GM18867 (cell line): Measurements from ENCODE around the gene SUMO2.
"Not testable (repeated sequence)": the region's sequence is repeated elsewhere in the genome, so short reads cannot be mapped to it uniquely, and the experiment has no call there.

Experiments used
- ATAC-seq: cut with Tn5 transposase; IDR thresholded peaks from one replicate; pipeline ENCODE4 v1.9.1; 2021; ENCODE audit warnings: mild to moderate bottlenecking, moderate library complexity; ENCODE audit not compliant: unreplicated experiment

SUMO2 gene

GRCh38 chr17:75146592-75146991 lies 36.2 kb downstream of the SUMO2 start:
- no peak for ATAC-seq

- ATAC-seq = no peak
Measured at GRCh38 chr17:75144816-75145512, 37.8 kb downstream of the SUMO2 start.

DNA sequence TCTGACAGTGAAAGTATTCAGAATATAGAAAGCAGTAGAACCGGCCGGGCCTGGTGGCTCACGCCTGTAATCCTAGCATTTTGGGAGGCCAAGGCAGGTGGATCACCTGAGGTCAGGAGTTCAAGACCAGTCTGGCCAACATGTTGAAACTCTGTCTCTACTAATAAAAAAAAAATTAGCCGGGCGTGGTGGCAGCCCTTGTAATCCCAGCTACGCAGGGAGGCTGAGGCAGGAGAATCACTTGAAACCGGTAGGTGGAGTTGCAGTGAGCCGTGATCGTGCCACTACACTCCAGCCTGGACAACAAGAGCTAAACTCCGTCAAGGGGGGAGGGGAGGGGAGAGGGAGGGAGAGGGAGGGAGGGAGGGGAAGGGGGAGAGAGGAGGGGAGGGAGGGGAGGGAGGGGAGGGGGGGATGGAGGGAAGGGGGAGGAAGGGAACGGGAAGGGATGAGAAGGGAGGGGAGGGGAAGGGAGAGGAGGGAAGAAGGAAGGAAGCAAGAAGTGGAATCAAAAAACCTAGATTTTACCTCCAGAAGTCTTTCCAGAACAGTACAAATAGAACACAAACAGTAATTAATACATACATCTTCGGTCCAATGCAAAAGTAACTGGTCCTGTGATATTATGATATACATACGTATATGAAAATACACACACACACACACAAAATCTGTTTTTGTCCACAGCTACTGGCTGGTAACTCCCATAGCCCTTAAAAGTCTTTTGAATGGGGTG lies 40.4 kb downstream of the SUMO2 start:
- ATAC-seq = no peak

DNA sequence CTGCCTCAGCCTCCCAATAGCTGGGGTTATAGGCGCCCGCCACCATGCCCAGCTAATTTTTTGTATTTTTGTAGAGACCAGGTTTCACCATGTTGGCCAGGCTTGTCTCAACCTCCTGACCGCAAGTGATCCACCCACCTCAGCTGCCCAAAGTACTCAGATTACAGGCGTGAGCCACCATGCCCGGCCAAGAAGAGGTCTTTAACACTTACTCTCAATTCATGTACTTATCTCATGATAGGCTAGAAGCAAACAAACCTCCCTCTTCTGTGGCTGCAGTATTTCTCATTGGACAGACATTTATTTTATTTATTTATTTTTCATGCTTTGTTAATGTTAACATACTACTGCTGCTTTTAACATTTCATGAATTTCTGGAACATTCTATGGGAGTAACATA lies 44.2 kb downstream of the SUMO2 start:
- ATAC-seq = no peak

GRCh38 chr17:75137762-75138161 lies 45.0 kb downstream of the SUMO2 start:
- ATAC-seq = not testable (repeated sequence)

- ATAC-seq = no peak
Measured at GRCh38 chr17:75135946-75136345, 46.8 kb downstream of the SUMO2 start.

DNA sequence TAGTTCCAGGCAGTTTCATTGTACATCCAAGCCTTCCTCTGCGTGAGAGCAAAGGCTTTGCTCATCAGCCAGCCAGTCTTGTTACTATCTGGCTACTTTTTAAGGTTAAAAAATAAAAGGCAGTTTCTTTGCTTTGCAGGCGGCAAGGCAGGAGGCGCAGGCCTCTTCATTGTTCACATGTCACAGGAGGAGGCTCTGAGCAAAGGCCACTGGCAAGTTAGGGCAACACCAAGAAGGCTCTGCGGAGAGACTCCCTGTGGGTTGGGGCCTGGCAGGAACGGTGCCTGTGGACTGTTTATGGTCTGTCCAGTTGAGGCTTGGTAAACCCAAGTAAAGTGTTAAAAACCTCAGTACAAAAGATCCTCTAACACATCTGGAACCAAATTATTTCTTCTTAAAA lies 47.3 kb downstream of the SUMO2 start:
- no peak for ATAC-seq

DNA sequence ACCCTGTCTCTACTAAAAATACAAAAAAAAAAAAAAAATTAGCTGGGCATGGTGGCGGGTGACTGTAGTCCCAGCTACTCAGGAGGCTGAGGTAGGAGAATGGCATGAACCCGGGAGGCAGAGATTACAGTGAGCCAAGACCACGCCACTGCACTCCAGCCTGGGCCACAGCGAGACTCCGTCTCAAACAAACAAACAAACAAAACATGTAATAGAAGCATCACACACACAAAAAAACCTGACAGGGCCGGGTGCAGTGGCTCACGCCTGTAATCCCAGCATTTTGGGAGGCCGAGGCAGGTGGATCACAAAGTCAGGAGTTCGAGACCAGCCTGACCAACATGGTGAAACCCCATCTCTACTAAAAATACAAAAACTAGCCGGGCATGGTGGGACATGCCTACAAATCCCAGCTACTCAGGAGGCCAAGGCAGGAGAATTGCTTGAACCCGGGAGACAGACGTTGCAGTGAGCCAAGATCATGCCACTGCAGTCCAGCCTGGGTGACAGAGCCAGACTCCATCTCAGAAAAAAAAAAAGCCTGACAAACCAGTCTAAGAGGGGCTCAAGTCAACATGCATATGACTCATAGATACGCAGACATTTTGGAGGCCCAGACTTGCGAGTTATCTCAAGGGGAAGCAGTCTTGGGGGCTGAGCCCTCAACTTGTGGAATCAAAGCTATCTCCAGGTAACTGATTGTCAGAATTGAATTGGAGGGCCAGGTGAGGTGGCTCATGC lies 49.0 kb downstream of the SUMO2 start:
- not testable (repeated sequence) for ATAC-seq

GRCh38 chr17:75133001-75133400 lies 49.8 kb downstream of the SUMO2 start:
- no peak for ATAC-seq

DNA sequence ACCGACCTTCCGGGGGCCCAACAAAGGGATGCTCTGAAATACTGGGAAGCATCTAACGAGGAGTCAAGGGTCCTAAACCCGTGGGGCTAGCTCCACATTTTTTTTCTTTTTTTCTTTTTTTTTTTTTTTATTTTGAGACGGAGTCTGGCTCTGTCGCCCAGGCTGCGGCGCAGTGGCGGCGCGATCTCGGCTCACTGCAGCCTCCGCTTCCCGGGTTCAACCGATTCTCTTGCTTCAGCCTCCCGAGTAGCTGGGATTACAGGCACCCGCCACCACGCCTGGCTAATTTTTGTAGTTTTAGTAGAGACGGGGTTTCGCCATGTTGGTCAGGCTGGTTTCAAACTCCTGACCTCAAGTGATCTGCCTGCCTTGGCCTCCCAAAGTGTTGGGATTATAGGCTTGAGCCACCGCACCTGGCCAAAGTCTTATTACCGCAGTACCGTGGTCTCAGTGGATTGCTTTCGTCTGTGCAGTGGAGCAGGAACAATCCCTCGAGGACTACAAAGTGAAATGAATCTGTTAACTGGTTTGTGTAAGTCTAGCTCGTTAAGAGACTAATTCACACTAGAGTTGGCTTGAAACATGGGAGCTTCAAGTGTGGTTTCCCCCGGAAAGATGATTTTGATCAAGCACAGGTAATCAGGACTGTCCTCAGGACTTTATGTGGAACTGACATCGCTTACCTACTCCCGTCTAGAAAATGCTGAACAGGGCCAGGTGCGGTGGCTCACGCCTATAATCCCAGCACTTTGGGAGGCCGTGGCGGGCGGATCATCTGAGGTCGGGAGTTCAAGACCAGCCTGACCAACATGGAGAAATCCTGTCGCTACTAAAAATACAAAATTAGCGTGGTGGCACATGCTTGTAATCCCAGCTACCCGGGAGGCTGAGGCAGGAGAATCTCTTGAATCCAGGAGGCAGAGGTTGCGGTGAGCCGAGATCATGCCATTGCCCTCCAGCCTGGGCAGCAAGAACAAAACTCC lies 50.5 kb downstream of the SUMO2 start:
- ATAC-seq = not testable (repeated sequence)

DNA sequence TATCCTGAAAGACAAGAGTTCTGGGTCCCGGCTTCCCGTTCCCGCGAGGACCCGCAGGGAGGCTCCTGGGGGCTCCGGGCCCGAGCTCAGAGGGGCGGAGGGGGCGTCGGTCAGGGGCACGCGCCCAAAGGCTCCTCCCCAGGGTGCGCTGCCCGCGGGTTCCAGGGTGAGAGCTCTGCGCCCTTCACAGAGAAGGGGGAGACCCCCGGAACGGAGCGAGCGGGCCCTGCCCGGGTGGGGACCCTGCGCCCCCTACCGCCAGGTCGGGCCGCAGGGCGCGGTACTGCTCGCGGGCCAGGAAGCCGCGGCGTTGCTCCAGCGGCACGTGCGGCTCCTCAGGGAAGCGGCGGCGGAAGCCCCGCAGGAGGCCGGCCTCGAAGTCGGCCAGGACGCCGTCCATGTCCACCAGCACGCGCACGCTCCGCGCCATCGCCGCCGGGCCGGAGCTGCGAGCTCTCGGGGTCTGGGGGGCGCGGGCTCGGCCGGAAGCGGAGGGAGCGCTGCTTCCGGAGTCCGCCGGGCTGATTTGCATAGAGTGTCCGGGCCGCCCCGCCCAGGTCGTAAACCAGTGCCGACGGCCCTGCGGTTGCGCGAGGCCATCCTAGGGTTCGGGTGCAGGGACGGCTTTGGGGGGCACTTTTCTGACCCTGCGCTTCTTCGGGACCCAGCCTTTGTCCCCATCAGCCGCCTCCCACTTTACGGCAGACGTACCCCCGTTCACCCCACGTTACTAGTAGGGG lies 51.3 kb downstream of the SUMO2 start, which contains the start of gene NT5C:
Gene NT5C, minus strand, starts transcription at position 465 of the 740 bp plus-strand sequence. Its CDS starts 35 bp downstream, at position 430.
- ATAC-seq = peak; percentile 82

DNA sequence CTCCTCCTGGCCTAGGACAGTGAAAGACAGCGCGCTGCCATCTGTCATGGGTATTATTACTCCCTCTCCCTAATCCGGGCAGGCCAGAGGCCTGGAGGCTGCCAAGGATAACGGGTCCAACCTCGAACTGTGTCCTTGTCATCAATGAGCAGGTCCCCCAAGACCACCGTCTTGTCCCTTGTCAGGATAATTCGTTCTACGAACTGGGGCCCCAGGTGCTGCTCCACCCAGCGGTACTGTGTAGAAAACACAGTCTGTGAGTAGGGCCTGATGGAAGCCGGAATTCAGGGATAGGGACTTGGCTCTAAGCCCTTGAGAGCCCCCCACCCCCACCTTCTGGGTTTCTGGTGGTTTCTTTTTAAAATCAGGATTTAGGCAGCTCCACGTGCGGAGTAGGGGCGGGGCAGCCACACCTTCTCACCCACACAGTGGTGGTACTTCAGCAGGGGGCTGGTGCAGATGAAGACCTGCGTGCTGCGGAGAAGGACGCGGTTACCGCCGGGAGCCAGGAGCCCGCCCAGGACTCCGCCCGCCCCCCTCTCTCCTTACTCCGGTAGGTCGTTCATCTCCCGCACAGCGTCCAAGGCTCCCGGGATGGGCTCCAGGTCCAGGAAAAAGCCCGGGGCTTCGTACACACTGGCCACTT lies 52.0 kb downstream of the SUMO2 start:
- no peak for ATAC-seq

DNA sequence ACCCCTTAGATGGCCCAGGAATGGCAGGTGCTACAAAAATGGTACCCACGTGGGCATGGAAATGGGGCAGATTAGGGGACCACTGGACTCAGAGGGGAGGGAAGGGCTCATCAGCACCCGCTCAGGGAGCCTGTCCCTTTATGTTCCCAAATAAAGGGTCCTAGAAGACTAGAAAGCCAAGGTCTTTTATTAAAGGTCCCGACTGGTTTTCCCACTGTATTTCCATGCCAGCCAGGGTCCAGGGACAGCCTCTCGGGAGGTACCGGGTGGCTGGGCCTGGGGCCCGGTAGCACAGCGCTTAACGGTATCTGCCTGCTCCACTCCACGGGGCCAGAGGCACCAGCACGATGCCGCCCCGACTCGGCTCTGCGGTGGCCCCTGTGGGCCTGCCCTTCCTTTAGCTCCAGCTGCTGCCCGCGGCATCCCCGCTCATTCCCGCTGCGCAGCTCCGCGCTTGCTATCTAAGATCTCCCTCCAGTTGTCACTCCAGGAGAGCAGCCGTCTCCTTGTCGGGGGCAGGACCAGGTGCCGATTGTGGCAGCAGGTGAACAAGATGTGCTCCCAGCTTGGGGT lies 52.6 kb downstream of the SUMO2 start:
- ATAC-seq = no peak

DNA sequence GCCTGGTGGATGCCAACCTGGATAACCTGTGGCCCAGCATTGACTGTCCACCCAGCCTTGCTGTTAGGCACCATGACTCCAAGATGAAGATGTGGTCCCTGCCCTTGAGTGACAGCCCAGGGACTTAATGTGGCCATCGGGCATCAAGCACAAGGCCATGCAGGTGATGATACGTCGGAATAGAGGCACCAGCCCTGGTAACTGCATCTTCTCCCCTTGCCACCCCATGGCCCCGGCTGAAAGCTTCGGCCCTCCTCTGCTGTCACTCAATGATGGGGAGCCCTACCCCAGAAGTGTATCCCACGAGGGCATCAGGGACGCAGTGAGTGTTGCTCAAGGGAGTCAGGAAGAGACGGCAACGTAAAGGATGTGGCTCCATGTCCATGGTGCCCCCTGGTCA lies 53.2 kb downstream of the SUMO2 start:
- ATAC-seq = no peak

DNA sequence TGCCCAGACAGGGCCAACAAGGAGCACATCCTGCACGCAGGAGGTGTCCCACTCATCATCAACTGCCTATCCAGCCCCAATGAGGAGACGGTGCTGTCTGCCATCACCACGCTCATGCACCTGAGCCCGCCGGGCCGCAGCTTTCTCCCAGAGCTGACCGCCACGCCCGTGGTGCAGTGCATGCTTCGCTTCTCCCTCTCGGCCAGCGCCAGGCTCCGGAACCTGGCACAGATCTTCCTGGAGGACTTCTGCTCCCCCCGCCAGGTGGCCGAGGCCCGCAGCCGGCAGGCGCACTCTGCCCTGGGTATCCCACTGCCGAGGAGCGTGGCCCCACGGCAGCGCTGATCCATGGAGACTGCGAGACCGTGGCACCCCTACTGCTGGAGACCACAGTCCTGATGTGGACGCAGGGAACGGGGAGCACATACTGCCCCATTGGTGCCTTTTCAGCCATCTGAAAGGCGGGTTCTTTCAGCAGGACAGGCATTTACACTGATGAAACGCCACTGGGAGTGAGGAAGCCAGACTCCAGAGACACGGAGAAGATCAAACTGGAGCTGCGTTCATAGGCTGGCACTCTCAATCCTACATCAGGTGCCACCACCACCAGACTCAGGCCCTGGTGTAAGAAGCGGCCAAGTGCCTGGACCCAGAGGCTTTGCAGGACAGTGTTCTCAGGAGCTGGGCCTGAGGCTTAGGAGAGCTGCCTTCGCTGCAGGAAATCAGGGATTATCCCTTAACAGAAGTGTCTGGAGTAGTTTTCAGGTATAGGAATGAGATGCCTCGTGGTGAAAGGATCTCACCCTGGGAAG lies 53.9 kb downstream of the SUMO2 start:
- no peak for ATAC-seq

- ATAC-seq = not testable (repeated sequence)
Measured at GRCh38 chr17:75127936-75128335, 54.8 kb downstream of the SUMO2 start.

DNA sequence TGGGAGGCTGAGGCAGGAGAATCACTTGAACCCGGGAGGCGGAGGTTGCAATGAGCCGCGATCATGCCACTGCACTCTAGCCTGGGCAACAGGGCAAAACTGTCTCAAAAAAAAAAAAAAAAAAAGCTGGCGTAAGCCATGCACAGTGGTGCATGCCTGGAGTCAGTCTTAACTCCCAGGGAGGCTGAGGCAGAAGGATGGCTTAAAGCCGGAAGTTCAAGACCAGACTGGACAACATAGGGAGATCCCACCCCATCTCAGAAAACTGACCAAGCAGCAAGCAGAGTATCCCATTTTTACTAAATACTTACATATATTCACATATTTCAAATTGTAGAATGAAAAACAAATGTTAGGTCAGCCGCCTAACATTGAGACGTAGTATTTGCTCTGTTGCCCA lies 55.8 kb downstream of the SUMO2 start:
- ATAC-seq = no peak

- no peak for ATAC-seq
Measured at GRCh38 chr17:75125984-75126383, 56.8 kb downstream of the SUMO2 start.
